NB4 (cell line): ENCODE measurements around the gene GRID2.

Experiments used
- POLR2A ChIP-seq: IDR thresholded peaks from 2 replicates; pipeline ENCODE4 v1.6.1; 2011; ENCODE audit warnings: mild to moderate bottlenecking; ENCODE audit not compliant: insufficient read length; ENCODE audit errors: extremely low read depth
- TF ChIP-seq, protein P1 (sequence below): IDR thresholded peaks from one replicate; pipeline ENCODE4 v1.5.1; 2012; ENCODE audit warnings: low read depth, low read length
- TF ChIP-seq, protein P2 (sequence below): IDR thresholded peaks from 2 replicates; pipeline ENCODE4 v1.6.1; 2011; ENCODE audit warnings: low read depth, low read length

DNA sequence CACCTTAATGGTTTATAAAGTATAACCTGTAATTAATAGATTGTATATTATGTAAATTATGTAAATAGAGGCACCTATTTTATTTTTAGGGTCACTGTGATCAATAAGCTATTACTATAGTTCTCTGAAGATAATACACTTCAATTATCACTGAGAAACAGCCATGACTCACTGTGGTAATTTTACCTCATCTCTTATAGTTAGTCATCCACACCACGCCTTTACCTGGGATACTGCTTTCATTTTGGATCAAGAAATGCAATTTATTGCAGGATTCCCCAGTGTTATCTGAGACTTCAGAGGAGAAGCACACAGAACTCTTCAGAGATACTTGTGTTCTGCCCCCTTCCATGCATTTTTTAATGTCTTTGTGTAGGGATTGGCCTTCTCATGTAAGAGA, 1176.7 kb downstream of the GRID2 start:
- TF ChIP-seq, protein P1, sequence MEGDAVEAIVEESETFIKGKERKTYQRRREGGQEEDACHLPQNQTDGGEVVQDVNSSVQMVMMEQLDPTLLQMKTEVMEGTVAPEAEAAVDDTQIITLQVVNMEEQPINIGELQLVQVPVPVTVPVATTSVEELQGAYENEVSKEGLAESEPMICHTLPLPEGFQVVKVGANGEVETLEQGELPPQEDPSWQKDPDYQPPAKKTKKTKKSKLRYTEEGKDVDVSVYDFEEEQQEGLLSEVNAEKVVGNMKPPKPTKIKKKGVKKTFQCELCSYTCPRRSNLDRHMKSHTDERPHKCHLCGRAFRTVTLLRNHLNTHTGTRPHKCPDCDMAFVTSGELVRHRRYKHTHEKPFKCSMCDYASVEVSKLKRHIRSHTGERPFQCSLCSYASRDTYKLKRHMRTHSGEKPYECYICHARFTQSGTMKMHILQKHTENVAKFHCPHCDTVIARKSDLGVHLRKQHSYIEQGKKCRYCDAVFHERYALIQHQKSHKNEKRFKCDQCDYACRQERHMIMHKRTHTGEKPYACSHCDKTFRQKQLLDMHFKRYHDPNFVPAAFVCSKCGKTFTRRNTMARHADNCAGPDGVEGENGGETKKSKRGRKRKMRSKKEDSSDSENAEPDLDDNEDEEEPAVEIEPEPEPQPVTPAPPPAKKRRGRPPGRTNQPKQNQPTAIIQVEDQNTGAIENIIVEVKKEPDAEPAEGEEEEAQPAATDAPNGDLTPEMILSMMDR = no peak
- no peak for TF ChIP-seq POLR2A
- TF ChIP-seq, protein P2, sequence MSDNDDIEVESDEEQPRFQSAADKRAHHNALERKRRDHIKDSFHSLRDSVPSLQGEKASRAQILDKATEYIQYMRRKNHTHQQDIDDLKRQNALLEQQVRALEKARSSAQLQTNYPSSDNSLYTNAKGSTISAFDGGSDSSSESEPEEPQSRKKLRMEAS = no peak
